ES-I3 (cell line): ENCODE results near the gene AMT.

Experiments used
- H3K36me3 ChIP-seq: 2 replicates; pipeline ENCODE4 v1.6.1; 2013; ENCODE audit warnings: mild to moderate bottlenecking, low read length, control low read depth, moderate library complexity; ENCODE audit not compliant: insufficient read depth
- H3K4me1 ChIP-seq: 2 replicates; pipeline ENCODE4 v1.6.1; 2013; ENCODE audit warnings: mild to moderate bottlenecking, control low read depth, low read length; ENCODE audit not compliant: insufficient read depth
- H3K9ac ChIP-seq: 2 replicates; pipeline ENCODE4 v1.6.1; 2013; ENCODE audit warnings: low read depth, mild to moderate bottlenecking, low read length, moderate library complexity
- H3K9me3 ChIP-seq: 2 replicates; pipeline ENCODE4 v1.6.1; 2013; ENCODE audit warnings: mild to moderate bottlenecking, low read length, moderate library complexity; ENCODE audit not compliant: control insufficient read depth, insufficient read depth

AMT gene

DNA sequence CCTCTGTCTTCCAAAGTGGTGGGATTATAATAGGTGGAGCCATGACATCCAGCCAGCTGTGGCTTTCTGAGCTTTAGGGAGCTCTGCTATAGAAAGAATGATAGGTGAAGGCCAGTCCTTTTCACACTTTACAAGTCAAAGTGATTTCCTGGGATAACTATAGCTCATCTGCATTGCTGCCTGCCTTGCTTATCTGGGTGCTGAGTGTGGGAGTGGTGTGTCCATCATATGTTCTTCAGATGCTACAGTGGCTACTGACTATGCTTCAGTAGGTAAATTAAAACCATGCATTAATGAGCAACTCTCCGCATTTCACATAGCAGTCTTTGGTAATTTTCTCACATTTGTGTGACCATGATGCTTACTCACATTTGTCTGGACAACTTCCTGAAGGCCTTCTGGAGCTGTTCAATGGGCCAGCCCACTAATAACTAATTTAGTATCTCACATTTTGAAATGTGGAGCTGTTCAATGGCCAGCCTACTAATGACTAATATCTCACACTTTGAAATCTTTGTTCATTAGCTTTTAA lies 33.9 kb downstream of the AMT start:
- Histone ChIP-seq H3K4me1 (no peaks in the 10 kb centered on the region), H3K9ac (no peak overlapping the region), H3K36me3 (no peaks in the 10 kb centered on the region; the same call in 1 of the 2 replicates), H3K9me3 (no peaks in the 10 kb centered on the region)

DNA sequence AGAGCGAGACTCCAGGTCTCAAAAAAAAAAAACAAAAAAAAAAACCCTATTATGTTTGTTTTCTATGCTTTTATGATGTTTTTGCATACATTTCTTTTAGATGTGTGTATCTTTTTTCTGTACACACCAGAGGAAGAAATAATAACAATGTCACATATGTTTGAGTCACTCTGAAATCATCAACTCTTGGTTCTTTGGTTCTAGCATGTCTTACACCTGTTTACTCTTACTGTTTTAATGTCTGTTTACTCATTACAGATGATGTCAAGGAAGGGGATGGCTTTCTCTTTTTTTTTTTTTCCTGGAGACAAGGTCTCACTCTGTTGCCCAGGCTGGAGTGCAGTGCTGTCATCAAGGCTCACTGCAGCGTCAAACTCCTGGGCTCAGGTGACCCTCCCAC lies 34.6 kb downstream of the AMT start:
- Histone ChIP-seq H3K9ac (no peak overlapping the region), H3K9me3 (no peaks in the 10 kb centered on the region), H3K4me1 (no peaks in the 10 kb centered on the region; the same call in 1 of the 2 replicates), H3K36me3 (no peaks in the 10 kb centered on the region; the same call in 1 of the 2 replicates)

DNA sequence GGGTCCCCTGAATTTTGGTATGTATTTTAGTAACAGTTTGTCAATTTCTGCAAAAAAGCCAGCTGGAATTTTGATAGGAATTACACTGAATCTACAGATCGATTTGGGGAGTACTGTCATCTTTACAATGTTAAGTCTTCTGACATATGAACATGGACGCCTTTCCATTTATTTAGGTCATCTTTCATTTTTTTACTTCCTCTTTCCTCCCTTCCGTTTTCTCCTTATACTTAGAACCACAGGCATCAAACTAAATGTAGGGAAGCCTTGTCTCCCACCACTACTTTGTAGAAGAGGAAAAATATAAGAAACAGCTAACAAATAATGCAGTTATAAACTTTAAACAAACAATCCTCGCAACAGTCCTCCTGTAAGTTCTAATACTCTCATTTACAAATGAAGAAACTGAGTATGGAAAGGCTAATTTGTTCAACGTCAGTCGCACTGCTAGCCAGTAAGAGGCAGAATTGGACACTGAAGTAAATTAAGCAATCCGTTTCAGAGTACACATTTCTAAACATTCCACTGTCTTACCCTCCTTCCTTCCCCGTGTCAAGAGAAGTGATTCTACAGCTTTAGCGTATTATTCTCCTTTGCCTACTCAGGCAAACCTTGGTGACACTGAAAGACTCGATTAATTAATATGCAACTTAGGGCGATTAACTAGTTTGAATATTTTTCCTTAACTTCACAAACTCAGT lies 36.1 kb downstream of the AMT start:
- Histone ChIP-seq H3K4me1 (no peaks in the 10 kb centered on the region; the same call in 1 of the 2 replicates), H3K36me3 (no peaks in the 10 kb centered on the region; the same call in 1 of the 2 replicates)

DNA sequence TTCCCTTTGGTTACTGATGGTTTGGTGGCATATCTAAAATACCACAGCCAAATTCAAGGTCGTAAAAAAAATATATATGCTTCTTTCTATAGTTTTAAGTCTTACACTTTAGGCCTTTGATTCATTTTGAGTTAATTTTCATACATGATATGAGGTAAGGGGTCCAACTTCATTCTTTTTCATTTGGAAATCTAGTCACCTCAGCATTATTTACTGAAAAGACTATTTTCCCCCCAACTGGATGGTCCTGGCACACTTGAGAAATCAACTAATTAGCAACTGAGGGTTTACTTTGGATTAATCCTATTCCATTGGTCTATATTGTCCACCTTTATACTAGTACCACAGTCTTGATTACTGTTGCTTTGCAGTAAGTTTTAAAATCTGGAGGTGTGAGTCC lies 36.7 kb downstream of the AMT start:
- no peaks in the 10 kb centered on the region; the same call in 1 of the 2 replicates for H3K36me3 ChIP-seq
- H3K9me3 ChIP-seq: no peaks in the 10 kb centered on the region
- H3K4me1 ChIP-seq: no peaks in the 10 kb centered on the region; the same call in 1 of the 2 replicates
- H3K9ac ChIP-seq: no peak overlapping the region

More for the DNA sequence above, 36.1 kb downstream of the AMT start:
- Histone ChIP-seq H3K9ac (no peak overlapping the region), H3K9me3 (no peaks in the 10 kb centered on the region)

DNA sequence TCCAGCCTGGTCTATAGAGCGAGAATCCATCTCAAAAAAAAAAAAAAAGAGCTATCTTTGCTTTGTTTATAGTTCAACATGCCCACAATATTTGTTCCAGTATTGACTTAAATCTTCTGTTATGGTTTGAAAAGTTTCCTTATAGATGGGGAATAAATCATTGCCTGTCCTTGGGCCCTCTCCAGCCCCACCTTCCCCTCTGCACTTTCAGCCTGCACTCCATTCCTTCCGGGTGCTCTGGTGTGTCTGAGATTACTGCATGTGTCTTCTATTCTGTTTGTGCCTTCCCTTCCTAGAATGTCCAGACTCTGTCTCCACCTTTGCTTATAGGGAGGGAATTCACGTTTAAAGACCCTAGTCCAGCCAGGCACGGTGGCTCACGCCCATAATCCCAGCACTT lies 38.9 kb downstream of the AMT start:
- Histone ChIP-seq H3K9ac (no peak overlapping the region), H3K9me3 (no peaks in the 10 kb centered on the region), H3K4me1 (peaks cover 6% of the 10 kb centered on the region), H3K36me3 (no peaks in the 10 kb centered on the region; the same call in 1 of the 2 replicates)

DNA sequence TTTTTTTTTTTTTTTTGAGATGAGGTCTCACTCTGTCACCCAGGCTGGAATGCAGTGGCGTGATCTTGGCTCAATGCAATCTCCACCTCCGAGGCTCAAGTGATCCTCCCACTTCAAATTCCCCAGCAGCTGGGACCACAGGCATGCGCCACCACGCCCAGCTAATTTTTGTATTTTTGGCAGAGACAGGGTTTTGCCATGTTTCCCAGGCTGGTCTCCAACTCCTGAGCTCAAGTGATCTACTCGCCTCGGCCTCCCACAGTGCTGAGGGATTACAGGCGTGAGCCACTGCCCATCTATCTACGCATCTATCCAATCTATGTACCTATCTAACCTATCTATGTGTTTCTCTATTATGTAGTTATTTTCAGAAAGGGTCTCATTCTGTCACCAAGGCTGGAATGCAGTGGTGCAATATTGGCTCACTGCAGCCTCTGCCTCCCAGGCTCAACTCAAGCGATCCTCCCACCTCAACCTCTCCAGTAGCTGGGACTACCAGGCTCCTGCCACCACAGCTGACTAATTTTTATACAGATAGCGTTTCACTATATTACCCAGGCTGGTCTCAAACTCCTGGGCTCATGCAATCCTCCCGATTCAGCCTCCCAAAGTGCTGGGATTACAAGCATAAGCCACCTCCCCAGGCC lies 43.9 kb downstream of the AMT start:
- Histone ChIP-seq H3K9me3 (no peaks in the 10 kb centered on the region), H3K9ac (no peak overlapping the region), H3K36me3 (peaks cover 18% of the 10 kb centered on the region), H3K4me1 (peaks cover 6% of the 10 kb centered on the region)

DNA sequence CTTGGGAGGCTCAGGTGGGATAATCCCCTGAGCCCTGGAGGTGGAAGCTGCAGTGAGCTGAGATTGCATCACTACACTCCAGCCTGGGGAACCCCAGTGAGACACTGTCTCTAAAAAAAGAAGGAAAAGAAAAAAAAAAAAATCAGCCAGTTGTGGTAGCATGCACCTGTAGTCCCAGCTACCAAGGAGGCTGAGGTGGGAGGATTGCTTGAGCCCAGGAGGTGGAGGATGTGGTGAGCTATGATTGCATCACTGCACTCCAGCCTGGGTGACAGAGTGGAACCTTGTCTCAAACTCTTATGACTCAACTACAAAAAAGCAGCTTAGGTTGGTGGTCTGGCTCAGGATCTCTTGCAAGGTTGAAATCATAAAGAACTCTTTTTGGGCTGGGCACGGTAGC lies 44.8 kb downstream of the AMT start:
- H3K4me1 ChIP-seq: peaks cover 6% of the 10 kb centered on the region
- H3K9me3 ChIP-seq: no peaks in the 10 kb centered on the region
- no peak overlapping the region for H3K9ac ChIP-seq
- H3K36me3 ChIP-seq: peaks cover 21% of the 10 kb centered on the region

DNA sequence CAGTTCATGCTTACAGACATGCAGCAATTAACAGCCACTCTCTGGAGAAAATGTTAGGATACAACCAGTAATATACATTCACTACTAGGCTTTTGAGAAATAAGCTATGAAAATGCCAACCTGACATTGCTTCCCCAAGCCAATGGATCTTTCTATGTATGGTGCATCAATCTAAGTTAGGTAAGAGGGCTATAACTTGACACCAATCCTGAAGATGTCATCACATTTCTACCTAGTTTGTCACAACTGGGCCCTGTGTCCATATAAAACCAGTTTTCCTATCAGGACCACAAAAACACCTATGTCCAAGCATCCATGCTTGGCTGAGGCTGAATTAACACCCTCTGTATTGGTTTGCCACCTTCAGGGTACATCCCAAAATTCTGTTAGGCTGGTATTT lies 50.3 kb downstream of the AMT start:
- peaks cover 34% of the 10 kb centered on the region for H3K36me3 ChIP-seq
- H3K9ac ChIP-seq: no peak overlapping the region
- H3K9me3 ChIP-seq: no peaks in the 10 kb centered on the region
- no peaks in the 10 kb centered on the region for H3K4me1 ChIP-seq

DNA sequence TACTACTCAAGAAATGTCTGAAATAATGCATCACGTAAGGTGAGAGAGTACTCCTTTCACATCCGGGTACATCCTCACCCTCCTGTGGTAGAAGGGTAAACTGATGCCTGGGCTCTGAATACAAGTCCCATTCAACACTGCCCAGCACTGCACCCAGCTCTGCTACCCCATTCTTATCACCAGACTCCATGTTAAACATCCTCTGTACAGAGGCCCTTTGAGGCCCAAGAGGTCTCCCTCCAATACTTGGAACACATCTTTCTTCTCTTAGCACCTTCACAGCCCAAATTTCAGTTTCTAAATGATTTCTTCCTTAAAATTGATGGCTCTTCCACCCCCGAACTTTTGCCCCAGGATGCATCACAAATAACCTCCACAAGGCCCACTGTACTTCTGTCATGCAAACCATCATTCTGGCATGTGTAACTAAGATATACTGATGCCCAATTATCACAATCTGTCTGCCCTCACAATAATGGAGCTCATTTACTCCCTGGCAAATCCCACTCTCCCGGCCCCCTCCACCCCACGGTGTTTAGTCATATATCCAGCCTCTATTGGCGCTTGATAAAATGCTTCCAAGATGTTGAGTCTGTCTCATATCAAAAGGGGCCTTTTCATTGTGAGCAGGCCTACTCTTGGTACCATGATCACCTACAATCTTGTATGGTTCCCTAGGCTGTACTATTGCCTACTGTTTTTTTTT lies 51.5 kb downstream of the AMT start:
- Histone ChIP-seq H3K9me3 (no peaks in the 10 kb centered on the region), H3K9ac (no peak overlapping the region), H3K4me1 (no peaks in the 10 kb centered on the region), H3K36me3 (peaks cover 36% of the 10 kb centered on the region)
